Gastroesophageal sphincter (tissue), 3 donors: ENCODE data around the gene PLXNB1.

Experiments
- CTCF ChIP-seq, 4 experiments: fragments of 200-600 bp in 2 of 4; fragments of 450-650 bp in 2 of 4; sonication (generic) in 1 of 4; IDR thresholded peaks; one replicate each; pipeline ENCODE4 v1.5.1; 2017 to 2019; ENCODE audit warnings: antibody characterized with exemption in 4 of 4, mild to moderate bottlenecking in 2 of 4, moderate library complexity in 2 of 4
- POLR2A ChIP-seq, 2 donors: fragments of 450-650 bp; IDR thresholded peaks; one replicate each; pipeline ENCODE4 v1.6.1; 2017; ENCODE audit warnings: antibody characterized with exemption in 2 of 2, mild to moderate bottlenecking in 2 of 2, moderate library complexity in 1 of 2
- POLR2AphosphoS5 ChIP-seq: sonication (generic); formaldehyde crosslinking; IDR thresholded peaks from one replicate; pipeline ENCODE4 v1.6.1; 2017; ENCODE audit warnings: antibody characterized with exemption

- TF ChIP-seq CTCF (IDR thresholded peaks at IDR 0.05): no peak
- no peak for TF ChIP-seq POLR2A (IDR thresholded peaks at IDR 0.05)
- no peak for TF ChIP-seq POLR2AphosphoS5
These were observed 26.1 kb downstream of the PLXNB1 start for GRCh38 chr3:48403533-48404439.
